GM13977 (cell line): ENCODE measurements around the gene PAX8.
"Not testable (repeated sequence)": the region's sequence is repeated elsewhere in the genome, so short reads cannot be mapped to it uniquely, and the experiment has no call there.

Source experiments
- DNase-seq: peaks from one replicate; pipeline ENCODE4 v3.0.0; 2012; ENCODE audit warnings: low spot score
- in situ Hi-C: fragments of 300-500 bp; cut with MboI; formaldehyde crosslinking; loops from one replicate; pipeline ENCODE4 v1.12.0; 2022; ENCODE audit warnings: low sequenced_read_pairs, low pct_unique_long_range_greater_than_20kb, mixed read lengths, inconsistent platforms; ENCODE audit not compliant: unreplicated experiment
- TF ChIP-seq, protein P1 (sequence below): IDR thresholded peaks from 2 replicates; pipeline ENCODE4 v1.5.1; 2012; ENCODE audit warnings: mild to moderate bottlenecking, control low read depth; ENCODE audit not compliant: insufficient read depth; ENCODE audit errors: extremely low read depth, missing control alignments

The PAX8 gene

DNA sequence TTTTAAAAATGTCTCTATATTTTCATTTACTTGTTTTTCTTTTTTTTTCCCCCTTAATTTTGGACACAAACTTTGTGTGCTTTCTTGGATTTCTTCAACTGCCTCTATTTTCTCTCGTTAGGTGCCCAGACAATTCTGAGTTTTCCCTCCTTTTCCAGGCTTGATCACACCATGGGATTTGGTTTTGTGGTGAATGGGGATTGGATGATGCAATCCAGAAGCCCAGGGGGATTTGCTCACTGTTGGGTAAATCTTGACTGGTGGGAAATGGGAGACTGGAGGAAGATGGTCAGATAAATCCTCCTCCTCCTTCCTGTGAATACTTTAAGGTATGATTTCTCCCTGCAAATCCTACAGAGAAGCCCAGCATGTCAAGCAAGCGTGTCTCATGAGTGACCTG lies 19.5 kb upstream of the PAX8 start:
- no peak for DNase-seq
- in situ Hi-C loops: no loop called here
- TF ChIP-seq, protein P1, sequence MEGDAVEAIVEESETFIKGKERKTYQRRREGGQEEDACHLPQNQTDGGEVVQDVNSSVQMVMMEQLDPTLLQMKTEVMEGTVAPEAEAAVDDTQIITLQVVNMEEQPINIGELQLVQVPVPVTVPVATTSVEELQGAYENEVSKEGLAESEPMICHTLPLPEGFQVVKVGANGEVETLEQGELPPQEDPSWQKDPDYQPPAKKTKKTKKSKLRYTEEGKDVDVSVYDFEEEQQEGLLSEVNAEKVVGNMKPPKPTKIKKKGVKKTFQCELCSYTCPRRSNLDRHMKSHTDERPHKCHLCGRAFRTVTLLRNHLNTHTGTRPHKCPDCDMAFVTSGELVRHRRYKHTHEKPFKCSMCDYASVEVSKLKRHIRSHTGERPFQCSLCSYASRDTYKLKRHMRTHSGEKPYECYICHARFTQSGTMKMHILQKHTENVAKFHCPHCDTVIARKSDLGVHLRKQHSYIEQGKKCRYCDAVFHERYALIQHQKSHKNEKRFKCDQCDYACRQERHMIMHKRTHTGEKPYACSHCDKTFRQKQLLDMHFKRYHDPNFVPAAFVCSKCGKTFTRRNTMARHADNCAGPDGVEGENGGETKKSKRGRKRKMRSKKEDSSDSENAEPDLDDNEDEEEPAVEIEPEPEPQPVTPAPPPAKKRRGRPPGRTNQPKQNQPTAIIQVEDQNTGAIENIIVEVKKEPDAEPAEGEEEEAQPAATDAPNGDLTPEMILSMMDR: no peak

DNA sequence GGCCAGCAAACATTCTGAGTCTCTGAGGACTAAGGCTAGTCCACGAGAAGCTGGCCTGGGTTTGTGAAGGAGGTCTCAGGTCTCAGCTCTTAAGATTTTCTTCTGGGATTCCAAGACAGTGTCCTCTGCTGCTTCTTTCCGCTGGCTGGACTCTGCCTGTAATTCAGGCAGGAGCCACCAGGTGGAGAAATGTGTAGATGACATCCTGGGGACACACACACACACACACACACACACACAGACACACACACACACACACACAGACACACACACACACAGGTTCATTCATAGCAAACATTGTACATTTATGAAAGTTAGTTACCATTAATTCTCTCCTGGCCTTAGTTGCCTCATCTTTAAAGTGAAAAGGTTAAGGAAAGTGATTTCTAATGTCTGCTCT lies 18.9 kb upstream of the PAX8 start:
- DNase-seq, in situ Hi-C loops: not testable (repeated sequence)
- TF ChIP-seq, protein P1: peak; percentile 44

DNA sequence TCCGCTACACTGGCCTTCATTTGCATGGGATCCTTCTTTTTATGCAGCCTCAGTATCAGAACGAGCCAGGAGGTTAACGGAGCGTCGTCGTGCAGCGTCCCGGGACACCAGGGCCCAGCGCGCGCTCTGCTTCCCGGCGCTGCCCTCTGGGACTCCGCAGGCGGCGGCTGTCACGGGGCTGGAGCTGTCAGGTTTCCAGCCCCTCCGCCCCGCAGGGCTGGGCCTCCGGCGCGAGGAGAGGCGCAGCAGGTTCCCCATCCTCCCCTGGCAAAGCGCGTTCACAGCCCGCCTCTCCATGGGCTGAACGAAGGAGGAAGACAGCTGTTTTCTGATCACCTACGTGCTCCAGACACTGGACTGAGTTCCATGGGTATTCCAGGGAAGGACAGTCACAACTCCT lies 12.5 kb upstream of the PAX8 start:
- DNase-seq: no peak
- in situ Hi-C loops: no loop called here
- TF ChIP-seq, protein P1: no peak

DNA sequence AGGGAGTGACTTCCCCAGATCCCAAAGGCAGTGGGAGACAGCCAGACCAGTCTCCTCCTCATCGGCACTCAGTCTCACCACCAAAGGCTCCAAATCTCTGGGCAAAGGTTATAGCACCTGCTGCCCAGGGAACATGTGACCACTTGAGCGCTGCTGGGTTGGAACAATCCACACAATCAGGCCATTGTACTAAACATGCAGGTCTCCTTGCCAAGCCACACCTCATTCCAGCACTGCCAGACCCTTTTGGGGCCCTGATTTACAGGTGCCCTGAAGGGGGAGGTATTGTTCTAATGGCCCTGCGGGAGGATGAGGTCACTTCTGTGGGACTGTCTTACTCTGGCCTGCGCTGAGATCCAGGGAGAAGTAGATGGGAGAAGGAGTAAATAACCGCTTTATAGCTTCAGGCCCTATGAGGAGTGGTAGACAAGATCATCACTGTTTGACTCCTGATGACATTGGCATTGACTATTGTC lies 10.0 kb upstream of the PAX8 start:
- DNase-seq, in situ Hi-C loops: not testable (repeated sequence)

DNA sequence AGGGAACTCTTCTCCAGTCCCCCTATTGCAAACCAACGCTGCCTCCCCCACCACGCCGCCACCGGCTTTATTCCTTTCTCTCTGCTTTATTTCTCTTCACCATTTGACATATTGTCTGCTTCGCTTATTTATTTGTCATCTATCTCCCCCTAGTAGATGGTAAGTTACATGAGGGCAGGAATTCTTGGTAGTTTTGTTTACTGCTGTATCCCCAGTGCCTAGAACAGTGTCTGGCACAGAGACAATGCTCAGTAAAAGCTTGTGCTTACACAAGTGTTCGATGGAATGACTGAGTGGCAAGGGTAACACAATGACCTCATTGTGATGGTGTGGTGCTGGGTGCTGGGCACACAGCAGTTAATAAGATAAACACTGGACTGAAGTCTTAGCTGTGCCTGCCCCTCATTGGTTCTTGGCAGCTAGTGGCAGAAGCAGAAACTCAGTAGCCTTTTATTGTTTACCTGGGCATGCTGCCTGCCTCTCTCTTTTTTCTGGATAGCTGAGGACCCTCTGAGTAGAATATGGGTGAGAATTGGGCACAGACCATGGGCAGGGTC lies 9.5 kb upstream of the PAX8 start:
- in situ Hi-C loops, DNase-seq: not testable (repeated sequence)

DNA sequence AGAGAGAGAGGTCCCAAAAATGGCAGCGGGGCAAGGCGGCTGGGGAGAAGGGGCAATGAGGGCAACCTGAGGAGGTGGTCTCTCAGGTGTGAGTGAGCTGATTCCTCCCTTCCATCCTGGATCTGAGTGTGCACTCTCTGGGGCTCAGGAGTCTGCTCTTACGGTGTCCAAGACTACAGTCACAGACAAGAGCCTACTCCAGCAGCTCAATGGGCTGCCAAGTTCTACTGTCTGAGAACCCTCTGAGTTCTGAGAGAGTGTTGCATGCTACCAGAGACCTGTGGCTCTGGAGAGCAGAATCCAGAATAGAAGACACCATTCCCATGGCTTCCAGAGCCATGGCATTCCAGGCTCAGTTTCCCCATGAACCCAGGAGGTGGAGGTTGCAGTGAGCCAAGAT lies 7.1 kb upstream of the PAX8 start:
- TF ChIP-seq, protein P1: no peak
- in situ Hi-C loops: no loop called here
- no peak for DNase-seq

DNA sequence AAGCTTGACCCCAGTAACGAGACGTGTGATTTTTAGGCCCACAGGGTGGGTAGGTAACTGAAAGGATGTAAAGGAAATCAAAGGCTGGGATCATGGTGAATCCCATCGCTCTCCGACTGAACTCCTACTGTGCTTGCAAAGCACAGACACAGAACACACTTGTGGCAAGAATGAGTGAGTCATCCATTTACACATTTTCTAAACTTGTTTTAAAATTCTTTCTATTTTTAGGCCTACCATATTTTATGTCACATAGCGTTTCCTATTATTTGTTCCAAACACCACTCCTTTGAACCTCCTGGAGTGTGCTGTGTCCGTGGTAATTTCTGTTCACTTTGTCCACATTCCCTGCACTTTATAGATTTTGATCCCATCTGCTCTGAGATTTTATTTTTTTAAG lies 6.3 kb upstream of the PAX8 start:
- DNase-seq, in situ Hi-C loops: not testable (repeated sequence)

DNA sequence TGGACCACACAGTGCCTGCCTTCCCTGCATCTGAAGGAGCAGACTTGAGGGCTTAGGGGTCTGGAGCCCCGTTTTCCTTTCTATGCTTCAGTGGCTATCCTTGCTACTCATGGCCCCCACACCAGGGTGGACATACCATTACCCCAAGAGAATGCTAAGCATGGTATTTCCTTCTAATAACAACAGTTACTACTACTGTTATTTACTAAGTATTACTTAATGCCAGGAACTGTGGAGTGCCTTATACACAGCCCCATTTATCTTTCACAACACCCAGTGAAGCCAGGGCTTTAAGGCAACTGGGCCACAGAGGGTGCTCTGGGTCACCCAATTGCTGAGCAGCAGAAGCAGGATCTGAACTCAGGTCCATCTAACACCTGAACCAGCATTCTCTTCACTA lies 5.8 kb upstream of the PAX8 start:
- no peak for DNase-seq
- in situ Hi-C loops: no loop called here
- TF ChIP-seq, protein P1: no peak
